ENCODE results near the gene POTEF.
"Not testable (repeated sequence)": the region's sequence is repeated elsewhere in the genome, so short reads cannot be mapped to it uniquely, and the experiment has no call there.

Gene POTEF

GRCh38 chr2:130127726-130128125 is 1.3 kb downstream of the POTEF start:
- not testable (repeated sequence) for H3K27me3 ChIP-seq (ENCODE audit: control insufficient read depth in 2 of 2, insufficient read depth in 2 of 2, low read length in 2 of 2); H3K4me1 ChIP-seq (ENCODE audit: control insufficient read depth in 2 of 2, insufficient read depth in 2 of 2, low read length in 2 of 2); H3K4me3 ChIP-seq (ENCODE audit: low read length in 2 of 2); H3K9ac ChIP-seq (ENCODE audit: low read depth in 1 of 2, low read length in 2 of 2); H3K36me3 ChIP-seq (ENCODE audit: control insufficient read depth in 2 of 2, insufficient read depth in 2 of 2, low read length in 2 of 2); H3K27ac ChIP-seq (ENCODE audit: low read depth in 2 of 2, low read length in 2 of 2); H3K9me3 ChIP-seq (ENCODE audit: control insufficient read depth in 2 of 2, low read length in 2 of 2)

GRCh38 chr2:130120924-130121323 is 8.1 kb downstream of the POTEF start:
- H3K9ac ChIP-seq (ENCODE audit: low read depth in 1 of 2, low read length in 2 of 2); H3K36me3 ChIP-seq (ENCODE audit: control insufficient read depth in 2 of 2, insufficient read depth in 2 of 2, low read length in 2 of 2); H3K4me1 ChIP-seq (ENCODE audit: control insufficient read depth in 2 of 2, insufficient read depth in 2 of 2, low read length in 2 of 2); H3K9me3 ChIP-seq (ENCODE audit: control insufficient read depth in 2 of 2, low read length in 2 of 2); H3K27me3 ChIP-seq (ENCODE audit: control insufficient read depth in 2 of 2, insufficient read depth in 2 of 2, low read length in 2 of 2); H3K4me3 ChIP-seq (ENCODE audit: low read length in 2 of 2); H3K27ac ChIP-seq (ENCODE audit: low read depth in 2 of 2, low read length in 2 of 2): not testable (repeated sequence)

DNA sequence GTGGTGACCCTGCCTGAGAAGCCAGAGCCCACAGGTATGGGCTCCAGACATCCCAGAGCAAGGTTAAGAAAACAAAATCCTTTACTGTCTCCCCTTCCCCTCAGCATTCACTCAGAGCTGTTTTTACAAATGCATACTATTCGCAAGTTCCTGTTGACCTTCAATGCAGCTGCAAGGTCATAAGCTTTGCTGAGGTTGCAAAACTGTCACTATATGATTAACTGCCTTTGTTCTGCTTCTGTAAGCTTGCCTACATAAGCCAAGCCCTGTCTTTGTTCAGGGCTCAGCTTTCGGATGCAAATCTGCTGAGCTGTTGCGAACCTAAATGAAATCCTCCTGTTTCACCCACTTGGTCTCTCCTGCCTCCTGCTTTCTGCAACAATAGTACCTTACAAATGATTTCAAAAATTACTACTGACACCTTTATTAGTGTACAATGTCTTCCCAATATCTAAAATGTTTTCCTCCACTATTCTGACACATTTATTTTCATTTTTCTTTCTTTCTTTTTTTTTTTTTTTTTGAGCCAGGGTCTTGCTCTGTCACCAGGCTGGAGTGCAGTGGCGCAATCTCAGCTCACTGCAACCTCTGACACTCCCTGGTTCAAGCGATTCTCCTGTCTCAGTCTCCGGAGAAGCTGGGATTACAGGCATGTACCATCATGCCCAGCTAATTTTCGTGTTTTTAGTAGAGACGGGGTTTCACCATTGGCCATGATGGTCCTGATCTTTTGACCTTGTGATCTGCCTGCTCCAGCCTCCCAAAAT is 26.2 kb downstream of the POTEF start:
- not testable (repeated sequence) for H3K4me1 ChIP-seq (ENCODE audit: control insufficient read depth in 2 of 2, insufficient read depth in 2 of 2, low read length in 2 of 2); H3K27me3 ChIP-seq (ENCODE audit: control insufficient read depth in 2 of 2, insufficient read depth in 2 of 2, low read length in 2 of 2); H3K36me3 ChIP-seq (ENCODE audit: control insufficient read depth in 2 of 2, insufficient read depth in 2 of 2, low read length in 2 of 2); H3K27ac ChIP-seq (ENCODE audit: low read depth in 2 of 2, low read length in 2 of 2); H3K9me3 ChIP-seq (ENCODE audit: control insufficient read depth in 2 of 2, low read length in 2 of 2); H3K4me3 ChIP-seq (ENCODE audit: low read length in 2 of 2); H3K9ac ChIP-seq (ENCODE audit: low read depth in 1 of 2, low read length in 2 of 2)

DNA sequence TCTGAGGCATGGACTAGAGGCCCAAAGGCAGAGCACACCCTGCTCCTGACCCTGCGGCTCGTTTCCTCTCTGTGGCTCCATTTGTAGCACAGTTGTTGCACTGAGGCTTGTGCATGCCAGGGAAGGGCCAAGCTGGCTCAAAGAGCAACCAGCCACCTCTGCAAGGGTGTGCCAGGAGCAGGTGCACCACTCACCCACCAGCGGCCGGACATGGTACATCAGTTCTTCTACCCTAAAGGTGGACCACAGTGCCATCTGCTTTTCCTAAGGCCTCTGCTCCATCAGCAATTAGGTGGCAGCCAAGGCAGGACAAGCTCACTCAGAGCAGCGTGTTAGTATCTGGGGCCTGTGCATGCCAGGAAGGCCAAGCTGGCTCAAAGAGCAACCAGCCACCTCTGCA is 66.4 kb downstream of the POTEF start:
- H3K9ac ChIP-seq (ENCODE audit: low read depth in 1 of 2, low read length in 2 of 2); H3K27me3 ChIP-seq (ENCODE audit: control insufficient read depth in 2 of 2, insufficient read depth in 2 of 2, low read length in 2 of 2); H3K9me3 ChIP-seq (ENCODE audit: control insufficient read depth in 2 of 2, low read length in 2 of 2); H3K4me1 ChIP-seq (ENCODE audit: control insufficient read depth in 2 of 2, insufficient read depth in 2 of 2, low read length in 2 of 2); H3K4me3 ChIP-seq (ENCODE audit: low read length in 2 of 2); H3K27ac ChIP-seq (ENCODE audit: low read depth in 2 of 2, low read length in 2 of 2); H3K36me3 ChIP-seq (ENCODE audit: control insufficient read depth in 2 of 2, insufficient read depth in 2 of 2, low read length in 2 of 2): not testable (repeated sequence)

DNA sequence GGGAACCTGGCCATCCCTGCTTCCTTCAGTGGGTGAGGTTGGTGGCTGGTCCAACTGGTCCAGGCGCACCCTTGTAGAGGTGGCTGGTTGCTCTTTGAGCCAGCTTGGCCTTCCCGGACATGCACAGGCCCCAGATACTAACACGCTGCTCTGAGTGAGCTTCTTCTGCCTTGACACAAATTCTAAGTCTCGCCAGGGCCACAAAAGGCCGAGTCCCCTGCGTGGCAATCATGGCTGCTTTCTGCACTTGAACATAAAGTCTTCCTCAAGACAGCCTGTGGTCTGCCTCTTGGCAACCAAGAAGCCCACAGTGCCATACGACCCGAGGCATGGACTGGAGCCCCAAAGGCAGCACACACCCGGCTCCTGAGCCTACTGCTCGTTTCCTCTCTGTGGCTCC is 69.0 kb downstream of the POTEF start:
- not testable (repeated sequence) for H3K4me1 ChIP-seq (ENCODE audit: control insufficient read depth in 2 of 2, insufficient read depth in 2 of 2, low read length in 2 of 2); H3K9ac ChIP-seq (ENCODE audit: low read depth in 1 of 2, low read length in 2 of 2); H3K27ac ChIP-seq (ENCODE audit: low read depth in 2 of 2, low read length in 2 of 2); H3K4me3 ChIP-seq (ENCODE audit: low read length in 2 of 2); H3K9me3 ChIP-seq (ENCODE audit: control insufficient read depth in 2 of 2, low read length in 2 of 2); H3K36me3 ChIP-seq (ENCODE audit: control insufficient read depth in 2 of 2, insufficient read depth in 2 of 2, low read length in 2 of 2); H3K27me3 ChIP-seq (ENCODE audit: control insufficient read depth in 2 of 2, insufficient read depth in 2 of 2, low read length in 2 of 2)

GRCh38 chr2:130056336-130056735 is 72.7 kb downstream of the POTEF start:
- not testable (repeated sequence) for H3K4me3 ChIP-seq (ENCODE audit: low read length in 2 of 2); H3K9ac ChIP-seq (ENCODE audit: low read depth in 1 of 2, low read length in 2 of 2); H3K4me1 ChIP-seq (ENCODE audit: control insufficient read depth in 2 of 2, insufficient read depth in 2 of 2, low read length in 2 of 2); H3K9me3 ChIP-seq (ENCODE audit: control insufficient read depth in 2 of 2, low read length in 2 of 2); H3K27ac ChIP-seq (ENCODE audit: low read depth in 2 of 2, low read length in 2 of 2); H3K36me3 ChIP-seq (ENCODE audit: control insufficient read depth in 2 of 2, insufficient read depth in 2 of 2, low read length in 2 of 2); H3K27me3 ChIP-seq (ENCODE audit: control insufficient read depth in 2 of 2, insufficient read depth in 2 of 2, low read length in 2 of 2)

DNA sequence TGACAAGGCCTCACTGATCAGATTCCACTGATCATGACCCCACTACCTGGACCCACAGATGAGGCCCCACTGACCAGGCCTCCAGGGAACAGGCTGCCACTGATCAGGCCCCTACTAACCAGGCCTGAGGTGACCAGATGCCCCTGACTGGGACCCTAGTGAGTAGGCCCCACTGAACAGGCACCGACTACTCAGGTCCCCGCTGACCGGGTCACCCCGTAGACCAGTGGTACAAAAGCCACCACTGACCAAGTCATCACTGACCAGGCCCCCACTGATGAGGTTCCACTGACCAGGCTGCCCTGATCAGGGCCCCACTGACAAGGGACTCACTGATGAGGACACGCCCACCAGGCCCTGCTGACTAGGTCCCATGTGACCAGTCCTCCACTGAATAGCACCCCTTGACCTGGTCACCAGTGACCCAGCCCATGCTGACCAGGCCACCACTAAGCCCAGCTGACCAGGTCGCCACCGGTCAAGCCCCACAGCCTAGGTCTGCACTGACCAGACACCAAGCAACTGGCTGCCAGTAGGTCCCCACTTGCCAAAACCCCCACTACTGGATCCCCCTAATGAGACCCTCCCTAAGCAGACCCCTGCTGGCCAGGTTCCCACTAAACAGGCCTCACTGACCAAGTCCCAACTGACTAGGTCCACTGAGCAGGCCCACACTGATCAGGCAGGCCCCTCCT is 75.7 kb downstream of the POTEF start:
- not testable (repeated sequence) for H3K4me1 ChIP-seq (ENCODE audit: control insufficient read depth in 2 of 2, insufficient read depth in 2 of 2, low read length in 2 of 2); H3K4me3 ChIP-seq (ENCODE audit: low read length in 2 of 2); H3K9ac ChIP-seq (ENCODE audit: low read depth in 1 of 2, low read length in 2 of 2)

GRCh38 chr2:130052376-130052775 is 76.6 kb downstream of the POTEF start:
- H3K9me3 ChIP-seq (ENCODE audit: control insufficient read depth in 2 of 2, low read length in 2 of 2); H3K4me1 ChIP-seq (ENCODE audit: control insufficient read depth in 2 of 2, insufficient read depth in 2 of 2, low read length in 2 of 2): not testable (repeated sequence)

More for the DNA sequence above, 75.7 kb downstream of the POTEF start:
- not testable (repeated sequence) for H3K27ac ChIP-seq (ENCODE audit: low read depth in 2 of 2, low read length in 2 of 2); H3K27me3 ChIP-seq (ENCODE audit: control insufficient read depth in 2 of 2, insufficient read depth in 2 of 2, low read length in 2 of 2); H3K36me3 ChIP-seq (ENCODE audit: control insufficient read depth in 2 of 2, insufficient read depth in 2 of 2, low read length in 2 of 2); H3K9me3 ChIP-seq (ENCODE audit: control insufficient read depth in 2 of 2, low read length in 2 of 2)

DNA sequence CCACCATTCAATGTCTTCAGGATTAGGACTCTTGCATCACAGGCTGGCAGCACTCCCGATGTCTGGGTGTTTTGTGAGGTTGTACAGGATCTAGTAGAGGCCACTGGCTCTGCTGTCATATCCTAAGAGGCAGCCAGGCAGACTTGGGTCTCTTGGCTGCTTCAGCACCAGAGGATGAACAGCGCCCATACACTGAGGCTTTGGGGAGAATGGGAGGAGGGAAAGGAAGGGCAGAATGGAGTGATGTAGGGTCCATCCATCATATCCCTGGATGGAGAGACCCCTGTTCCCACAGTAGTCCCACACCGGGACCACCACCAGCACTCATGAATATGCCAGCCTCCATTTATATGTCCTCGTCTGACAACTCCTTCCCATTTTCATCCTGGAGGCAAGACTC is 80.6 kb downstream of the POTEF start:
- H3K4me1 ChIP-seq (ENCODE audit: control insufficient read depth in 2 of 2, insufficient read depth in 2 of 2, low read length in 2 of 2); H3K36me3 ChIP-seq (ENCODE audit: control insufficient read depth in 2 of 2, insufficient read depth in 2 of 2, low read length in 2 of 2); H3K9ac ChIP-seq (ENCODE audit: low read depth in 1 of 2, low read length in 2 of 2); H3K4me3 ChIP-seq (ENCODE audit: low read length in 2 of 2); H3K9me3 ChIP-seq (ENCODE audit: control insufficient read depth in 2 of 2, low read length in 2 of 2); H3K27ac ChIP-seq (ENCODE audit: low read depth in 2 of 2, low read length in 2 of 2); H3K27me3 ChIP-seq (ENCODE audit: control insufficient read depth in 2 of 2, insufficient read depth in 2 of 2, low read length in 2 of 2): not testable (repeated sequence)

More at GRCh38 chr2:130052376-130052775, 76.6 kb downstream of the POTEF start:
- H3K9ac ChIP-seq (ENCODE audit: low read depth in 1 of 2, low read length in 2 of 2); H3K36me3 ChIP-seq (ENCODE audit: control insufficient read depth in 2 of 2, insufficient read depth in 2 of 2, low read length in 2 of 2); H3K27ac ChIP-seq (ENCODE audit: low read depth in 2 of 2, low read length in 2 of 2); H3K4me3 ChIP-seq (ENCODE audit: low read length in 2 of 2); H3K27me3 ChIP-seq (ENCODE audit: control insufficient read depth in 2 of 2, insufficient read depth in 2 of 2, low read length in 2 of 2): not testable (repeated sequence)

DNA sequence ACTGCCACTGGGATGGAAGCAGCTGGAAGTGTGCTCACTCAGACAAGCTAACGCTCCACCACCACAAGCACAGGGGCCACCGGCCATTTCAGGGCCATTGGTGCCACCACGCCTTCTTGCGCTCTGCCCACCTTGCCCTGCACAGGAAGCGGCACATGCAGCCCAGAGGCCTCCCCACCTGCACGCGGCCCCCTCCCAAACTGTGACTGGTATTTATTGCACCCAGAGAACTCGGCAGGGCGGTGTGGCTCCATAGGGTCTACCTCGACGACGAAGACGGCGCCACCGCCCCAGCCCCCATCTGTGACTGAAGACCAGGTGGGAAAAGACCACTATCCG is 90.8 kb downstream of the POTEF start:
- not testable (repeated sequence) for H3K9me3 ChIP-seq (ENCODE audit: control insufficient read depth in 2 of 2, low read length in 2 of 2); H3K27me3 ChIP-seq (ENCODE audit: control insufficient read depth in 2 of 2, insufficient read depth in 2 of 2, low read length in 2 of 2); H3K9ac ChIP-seq (ENCODE audit: low read depth in 1 of 2, low read length in 2 of 2); H3K4me1 ChIP-seq (ENCODE audit: control insufficient read depth in 2 of 2, insufficient read depth in 2 of 2, low read length in 2 of 2); H3K4me3 ChIP-seq (ENCODE audit: low read length in 2 of 2); H3K27ac ChIP-seq (ENCODE audit: low read depth in 2 of 2, low read length in 2 of 2); H3K36me3 ChIP-seq (ENCODE audit: control insufficient read depth in 2 of 2, insufficient read depth in 2 of 2, low read length in 2 of 2)
